GM12878 (cell line): ENCODE measurements around the gene FAM241A. TPM values are rescaled to one million over a fixed set of nuclear protein-coding genes. Genes with fewer than 3 reads are reported as not detected.

ENCODE experiments used
- ATAC-seq: fragments of 200-7000 bp; cut with Tn5 transposase; 3 replicates; pipeline ENCODE4 v1.9.1; 2020; ENCODE audit warnings: mild to moderate bottlenecking, moderate library complexity
- BruUV-seq: library from RNA; stranded (reverse); fragments of 400-500 nt; replicated peaks from 2 replicates; lab custom pipeline; 2021; lab: Mats Ljungman, UMichigan
- CTCF ChIA-PET: fragments of 300-600 bp; sonication (Branson Sonifier 250); formaldehyde crosslinking; extraction: SDS; loops from one replicate; lab custom pipeline; 2021; ENCODE audit warnings: inconsistent platforms; lab: Yijun Ruan, JAX
- POLR2A ChIA-PET: fragments of 350-600 bp; formaldehyde crosslinking; extraction: SDS; loops from one replicate; lab custom pipeline; 2021; ENCODE audit warnings: inconsistent platforms; lab: Charles Lee
- RAD21 ChIA-PET: fragments of 300-600 bp; sonication (Branson Sonifier 250); formaldehyde crosslinking; loops from one replicate; lab custom pipeline; 2023; ENCODE audit warnings: antibody characterized with exemption; ENCODE audit not compliant: unreplicated experiment; lab: Charles Lee
- SMC1A ChIA-PET: fragments of 300-600 bp; sonication (Branson Sonifier 250); formaldehyde crosslinking; loops from one replicate; lab custom pipeline; 2023; ENCODE audit not compliant: unreplicated experiment, uncharacterized antibody; lab: Charles Lee
- DNase-seq: peaks from one replicate; pipeline ENCODE4 v3.0.0-alpha.2; 2011; ENCODE audit warnings: low read depth, low spot score
- FAIRE-seq: peaks from 3 replicates; lab custom pipeline; 2011; peaks lifted over from hg19 to GRCh38; lab: Jason Lieb, UNC
- H2AFZ ChIP-seq: 2 replicates; pipeline ENCODE4 v1.6.0; 2011; ENCODE audit warnings: low read depth, low read length, control low read depth; ENCODE audit not compliant: control insufficient read depth
- H3K27ac ChIP-seq: 2 replicates; pipeline ENCODE4 v1.5.1; 2011; ENCODE audit warnings: control low read depth; ENCODE audit not compliant: control insufficient read depth, insufficient read depth
- H3K27me3 ChIP-seq, 2 experiments: replicated peaks in 1 of 2; 2 replicates each; pipeline versions ENCODE4 v1.6.0 to v1.6.1; 2011; ENCODE audit warnings: low read length in 1 of 2; ENCODE audit not compliant: control insufficient read depth in 2 of 2, insufficient read depth in 2 of 2
- H3K36me3 ChIP-seq, 2 experiments: 2 replicates each; pipeline ENCODE4 v1.5.1; 2011; ENCODE audit warnings: low read length in 1 of 2; ENCODE audit not compliant: control insufficient read depth in 2 of 2, insufficient read depth in 2 of 2
- H3K4me1 ChIP-seq: 2 replicates; pipeline ENCODE4 v1.6.1; 2011; ENCODE audit warnings: mild to moderate bottlenecking, low read length, moderate library complexity, mixed read lengths; ENCODE audit not compliant: control insufficient read depth, insufficient read depth
- H3K4me2 ChIP-seq: 2 replicates; pipeline ENCODE4 v1.6.0; 2011; ENCODE audit warnings: control low read depth; ENCODE audit not compliant: control insufficient read depth, insufficient read depth
- H3K4me3 ChIP-seq: fragments of 200-600 bp; sonication (generic); 2 replicates; pipeline ENCODE4 v1.5.1; 2016
- H3K79me2 ChIP-seq: 2 replicates; pipeline ENCODE4 v1.6.0; 2011; ENCODE audit warnings: low read length; ENCODE audit not compliant: control insufficient read depth, insufficient read depth
- H3K9ac ChIP-seq: 2 replicates; pipeline ENCODE4 v1.8.0; 2011; ENCODE audit warnings: low read length, control low read depth, mixed read lengths; ENCODE audit not compliant: control insufficient read depth, insufficient read depth
- H3K9me3 ChIP-seq: replicated peaks from 3 replicates; pipeline ENCODE4 v1.5.1; 2011; ENCODE audit warnings: mild to moderate bottlenecking, low read length; ENCODE audit not compliant: control insufficient read depth, insufficient read depth
- H4K20me1 ChIP-seq: 2 replicates; pipeline ENCODE4 v1.6.0; 2011; ENCODE audit not compliant: control insufficient read depth, insufficient read depth
- CBFB ChIP-seq: IDR thresholded peaks from 2 replicates; pipeline ENCODE4 v1.6.1; 2016; ENCODE audit warnings: antibody characterized with exemption, low read depth
- CHD1 ChIP-seq: IDR thresholded peaks from 2 replicates; pipeline ENCODE4 v1.6.1; 2012; ENCODE audit warnings: low read depth, low read length, improper control_type of control experiment
- ESRRA ChIP-seq: IDR thresholded peaks from 2 replicates; pipeline ENCODE4 v1.6.1; 2012; ENCODE audit warnings: mild to moderate bottlenecking, low read length, improper control_type of control experiment
- HDAC2 ChIP-seq: fragments of 200-600 bp; sonication (generic); IDR thresholded peaks from 2 replicates; pipeline ENCODE4 v1.6.1; 2017
- HDAC6 ChIP-seq: fragments of 200-600 bp; sonication (generic); IDR thresholded peaks from one replicate; pipeline ENCODE4 v1.8.0; 2017; ENCODE audit warnings: antibody characterized with exemption; ENCODE audit not compliant: unreplicated experiment
- NFIC ChIP-seq: IDR thresholded peaks from 2 replicates; pipeline ENCODE4 v1.6.1; 2012; ENCODE audit warnings: low read depth, mild to moderate bottlenecking, inconsistent platforms, low read length, moderate library complexity
- PAX8 ChIP-seq: fragments of 450-650 bp; IDR thresholded peaks from 2 replicates; pipeline ENCODE4 v1.6.1; 2017; ENCODE audit warnings: mild to moderate bottlenecking, moderate library complexity
- POLR2AphosphoS2 ChIP-seq: IDR thresholded peaks from 2 replicates; pipeline ENCODE4 v1.6.1; 2011; ENCODE audit warnings: low read depth, mild to moderate bottlenecking, low read length, improper control_type of control experiment, moderate library complexity
- POU2F2 ChIP-seq: IDR thresholded peaks from 3 replicates; pipeline ENCODE4 v1.6.1; 2011; ENCODE audit warnings: low read depth, mild to moderate bottlenecking, low read length, borderline replicate concordance
- RELA ChIP-seq: fragments of 450-650 bp; IDR thresholded peaks from 2 replicates; pipeline ENCODE4 v1.8.0; 2014; ENCODE audit warnings: borderline replicate concordance; ENCODE audit not compliant: partially characterized antibody
- RFX5 ChIP-seq: IDR thresholded peaks from 2 replicates; pipeline ENCODE4 v1.6.1; 2011; ENCODE audit warnings: low read depth, low read length, improper control_type of control experiment
- RUNX3 ChIP-seq: IDR thresholded peaks from 2 replicates; pipeline ENCODE4 v1.6.1; 2012; ENCODE audit warnings: low read length, inconsistent platforms
- SREBF1 ChIP-seq: IDR thresholded peaks from 2 replicates; pipeline ENCODE4 v1.6.1; 2012; ENCODE audit warnings: mild to moderate bottlenecking, low read length
- ZSCAN29 ChIP-seq: fragments of 450-650 bp; IDR thresholded peaks from 2 replicates; pipeline ENCODE4 v1.6.1; 2017; ENCODE audit warnings: mild to moderate bottlenecking, moderate library complexity
- ZZZ3 ChIP-seq: IDR thresholded peaks from 2 replicates; pipeline ENCODE4 v1.6.1; 2011; ENCODE audit warnings: low read depth; ENCODE audit not compliant: control insufficient read depth, insufficient read length
- WGBS: methylation state at CpG from one replicate; pipeline ENCODE4 v1.1.6; 2016; ENCODE audit warnings: low lambda C conversion rate; ENCODE audit not compliant: insufficient replicate concordance, insufficient coverage; ENCODE audit errors: missing lambda C conversion rate; 5-methylcytosine and 5-hydroxymethylcytosine counted together
- in situ Hi-C: fragments of 300-500 bp; cut with MboI; formaldehyde crosslinking; loops from 9 replicates; pipeline ENCODE4 v1.14.3; 2018; ENCODE audit warnings: mixed read lengths
- intact Hi-C: fragments of 100-400 bp; cut with micrococcal nuclease; formaldehyde crosslinking; loops from one replicate; pipeline ENCODE4 v1.14.2; 2022; ENCODE audit not compliant: unreplicated experiment
- polyA plus RNA-seq, 11 experiments: library from polyadenylated mRNA; depleted of rRNA in 4 of 11; unstranded in 6 of 11; stranded (reverse) in 5 of 11; fragments of >200 nt; fragmentation: Nextera tagmentation in 4 of 11; fragmentation: Illumina TruSeq in 1 of 11; extraction: Ambion mirVana in 4 of 11; extraction: Trizol in 1 of 11; gene quantifications; 1 replicate in 1 of 11; 2 replicates in 10 of 11; pipeline versions ENCODE4 v1.2.1 to v1.2.3, GENCODE V29; 2011 to 2016; ENCODE audit warnings: inconsistent platforms in 2 of 11, missing spikeins in 2 of 11, low read depth in 1 of 11
- total RNA-seq, 4 experiments: library from RNA; depleted of rRNA in 3 of 4; stranded (reverse); fragments of >200 nt in 3 of 4; fragmentation: Illumina TruSeq in 1 of 4; extraction: Trizol in 1 of 4; gene quantifications; 2 replicates each; pipeline versions ENCODE4 v1.2.1 to v1.2.3, GENCODE V29; 2013 to 2021
- TF ChIP-seq, protein P1 (sequence below): IDR thresholded peaks from 2 replicates; pipeline ENCODE4 v1.6.1; 2011; ENCODE audit warnings: low read depth, low read length, improper control_type of control experiment, borderline replicate concordance
- TF ChIP-seq, protein P2 (sequence below): IDR thresholded peaks from 2 replicates; pipeline ENCODE4 v1.6.1; 2011; ENCODE audit warnings: borderline replicate concordance, low read depth, mild to moderate bottlenecking, moderate library complexity, mixed read lengths, low read length; ENCODE audit not compliant: insufficient read depth; ENCODE audit errors: extremely low read length

Gene FAM241A
- total and polyA plus RNA-seq, 10 of the 15 experiments (the other 5 are each of a cell fraction or from before 2014, with no cell fraction given), result 0.20 to 7.5 (median 2.4) TPM

DNA sequence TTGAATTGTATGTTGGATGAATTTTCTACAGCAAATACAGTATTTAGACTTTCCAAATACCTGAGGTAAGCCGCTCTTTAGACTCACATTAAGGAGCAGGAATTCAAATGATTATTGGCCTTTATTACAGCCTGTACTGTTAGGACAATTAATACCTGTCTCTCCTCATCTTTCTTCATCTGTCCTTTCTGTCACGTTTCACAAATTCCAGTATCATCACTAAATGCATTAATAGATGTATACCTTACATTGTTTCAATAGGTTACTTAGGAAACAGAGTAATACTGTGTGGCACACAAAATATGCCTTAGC is 1.2 kb downstream of the FAM241A start:
- H4K20me1 ChIP-seq, result no peaks in the 10 kb centered on the region
- no peaks in the 10 kb centered on the region for H3K36me3 ChIP-seq
- peak overlapping the region; percentile 76 for H3K4me2 ChIP-seq
- no peak overlapping the region for H3K27ac ChIP-seq
- ATAC-seq (no peak), FAIRE-seq (no peak)
- in situ Hi-C loops, result no loop called here
- WGBS, result 44% methylated on average over 2 of the region's 2 CpGs
- peaks cover 5% of the 10 kb centered on the region; the same call in 1 of the 2 replicates for H3K4me1 ChIP-seq
- TF ChIP-seq RELA, result no peak
- 0 out of 2 replicates have a peak, but pooled peaks have one; percentile 6 for TF ChIP-seq NFIC
- TF ChIP-seq, all 136 proteins: peak for 1
- Histone ChIP-seq H3K9me3 (no peaks in the 10 kb centered on the region), H3K4me3 (peak overlapping the region; percentile 76; the same call in 1 of the 2 replicates), H3K9ac (peak overlapping the region; percentile 59), H2AFZ (peak overlapping the region; percentile 55), H3K27me3 (peaks cover 0 to 2% of the 10 kb centered on the region in 2 experiments; a peak in 2 of 4 replicates), H3K79me2 (no peaks in the 10 kb centered on the region; the same call in 1 of the 2 replicates)
- DNase-seq, result no peak
- intact Hi-C loops, result loop anchor here (2.0 to 5.0 kb wide), 2 partner anchors 44 to 88 kb away; no protein-coding TSS in a partner anchor
- CTCF ChIA-PET, result interaction anchor here (1.3 to 1.4 kb wide), 2 partner anchors 45 to 88 kb away, joined by 3 to 4 read pairs; no protein-coding TSS in a partner anchor
- BruUV-seq, result no TSS peak
- POLR2A ChIA-PET, result no interaction called here
- SMC1A ChIA-PET, result interaction anchor here (0.6 to 2.6 kb wide), 4 partner anchors 39 to 786 kb away, joined by 3 to 11 read pairs (median 3); no protein-coding TSS in a partner anchor
- RAD21 ChIA-PET, result interaction anchor here (1.1 to 1.2 kb wide), 2 partner anchors 10 to 86 kb away, joined by 3 to 4 read pairs; no protein-coding TSS in a partner anchor

DNA sequence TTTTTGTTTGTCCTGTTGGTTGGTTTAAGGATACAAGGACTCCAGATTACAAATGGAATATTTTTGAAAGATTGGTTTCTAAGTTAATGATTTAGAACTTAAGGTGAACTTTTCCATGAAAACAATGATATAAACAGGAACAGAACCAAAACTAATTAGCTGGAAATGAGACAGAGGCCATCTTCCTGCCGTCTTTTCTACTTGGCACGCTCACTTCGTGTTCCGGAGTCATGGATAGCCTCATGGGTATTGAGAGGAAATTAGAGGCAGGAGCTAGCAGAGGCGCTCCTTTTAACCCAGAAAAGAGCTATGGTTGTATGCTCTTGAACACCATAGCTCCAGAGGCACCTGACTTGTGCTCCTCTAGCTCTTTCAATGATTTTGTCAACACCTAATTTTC is 2.4 kb downstream of the FAM241A start:
- Histone ChIP-seq H3K4me1 (peaks cover 5% of the 10 kb centered on the region; the same call in 1 of the 2 replicates), H3K9me3 (no peaks in the 10 kb centered on the region), H4K20me1 (no peaks in the 10 kb centered on the region), H3K9ac (no peak overlapping the region), H3K27ac (no peak overlapping the region), H3K27me3 (peaks cover 0 to 2% of the 10 kb centered on the region in 2 experiments; a peak in 2 of 4 replicates), H3K4me2 (peak overlapping the region; percentile 13), H3K79me2 (no peaks in the 10 kb centered on the region; the same call in 1 of the 2 replicates), H3K4me3 (no peak overlapping the region), H2AFZ (peak overlapping the region; percentile 24), H3K36me3 (no peaks in the 10 kb centered on the region)
- DNase-seq (no peak), FAIRE-seq (no peak), ATAC-seq (no peak)
- ChIA-PET RAD21 (interaction anchor here (0.8 to 1.1 kb wide), 5 partner anchors 10 to 85 kb away, joined by 3 read pairs; no protein-coding TSS in a partner anchor), SMC1A (interaction anchor here (0.9 to 2.6 kb wide), 12 partner anchors 9 to 88 kb away, joined by 3 to 11 read pairs (median 4); no protein-coding TSS in a partner anchor), POLR2A (no interaction called here), CTCF (interaction anchor here (1.1 to 2.1 kb wide), 7 partner anchors 30 to 618 kb away, joined by 3 to 6 read pairs (median 3); no protein-coding TSS in a partner anchor)
- in situ Hi-C loops, result no loop called here
- WGBS, result 97% methylated on average over 5 of the region's 5 CpGs
- intact Hi-C loops, result loop anchor here (2.0 to 5.0 kb wide), 2 partner anchors 45 to 87 kb away; no protein-coding TSS in a partner anchor
- no TSS peak for BruUV-seq
- TF ChIP-seq ESRRA, result no peak
- TF ChIP-seq POU2F2, result no peak
- TF ChIP-seq CBFB, result no peak
- TF ChIP-seq, protein P1, sequence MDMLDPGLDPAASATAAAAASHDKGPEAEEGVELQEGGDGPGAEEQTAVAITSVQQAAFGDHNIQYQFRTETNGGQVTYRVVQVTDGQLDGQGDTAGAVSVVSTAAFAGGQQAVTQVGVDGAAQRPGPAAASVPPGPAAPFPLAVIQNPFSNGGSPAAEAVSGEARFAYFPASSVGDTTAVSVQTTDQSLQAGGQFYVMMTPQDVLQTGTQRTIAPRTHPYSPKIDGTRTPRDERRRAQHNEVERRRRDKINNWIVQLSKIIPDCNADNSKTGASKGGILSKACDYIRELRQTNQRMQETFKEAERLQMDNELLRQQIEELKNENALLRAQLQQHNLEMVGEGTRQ, result no peak
- no peak for TF ChIP-seq PAX8
- no peak for TF ChIP-seq HDAC2
- TF ChIP-seq RUNX3, result no peak
- TF ChIP-seq, protein P2, sequence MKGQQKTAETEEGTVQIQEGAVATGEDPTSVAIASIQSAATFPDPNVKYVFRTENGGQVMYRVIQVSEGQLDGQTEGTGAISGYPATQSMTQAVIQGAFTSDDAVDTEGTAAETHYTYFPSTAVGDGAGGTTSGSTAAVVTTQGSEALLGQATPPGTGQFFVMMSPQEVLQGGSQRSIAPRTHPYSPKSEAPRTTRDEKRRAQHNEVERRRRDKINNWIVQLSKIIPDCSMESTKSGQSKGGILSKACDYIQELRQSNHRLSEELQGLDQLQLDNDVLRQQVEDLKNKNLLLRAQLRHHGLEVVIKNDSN, result no peak
- TF ChIP-seq CHD1, result no peak
- no peak for TF ChIP-seq HDAC6
- no peak for TF ChIP-seq SREBF1
- TF ChIP-seq RFX5, result no peak
- no peak for TF ChIP-seq ZZZ3
- TF ChIP-seq POLR2AphosphoS2, result no peak
- no peak for TF ChIP-seq ZSCAN29
